Activated naive CD4-positive, alpha-beta T cell treated with Interleukin-2 at 50 U/mL for 16 hours (primary cell): ENCODE results near the gene TMEM209.
A peak's percentile ranks its signal among the peaks of the same experiment; 100 is the strongest.
"Not testable (repeated sequence)": the region's sequence is repeated elsewhere in the genome, so short reads cannot be mapped to it uniquely, and the experiment has no call there.

Source experiments
- DNase-seq: peaks from one replicate; pipeline ENCODE4 v3.0.0-alpha.2; 2020

TMEM209 gene

GRCh38 chr7:130216750-130217149 is 11.5 kb upstream of the TMEM209 start:
- no peak for DNase-seq

GRCh38 chr7:130216025-130216424 is 10.8 kb upstream of the TMEM209 start:
- DNase-seq = no peak

- no peak for DNase-seq
Measured at GRCh38 chr7:130213828-130214227, 8.6 kb upstream of the TMEM209 start.

GRCh38 chr7:130210181-130210935 is 5.2 kb upstream of the TMEM209 start:
- no peak for DNase-seq

- no peak for DNase-seq
Measured at GRCh38 chr7:130208516-130208915, 3.3 kb upstream of the TMEM209 start.

- DNase-seq = no peak
Measured at GRCh38 chr7:130207642-130208041, 2.4 kb upstream of the TMEM209 start, which contains the start of gene SSMEM1. Gene SSMEM1 (plus strand): TSS chr7:130207860. CDS start chr7:130207911, 51 bp downstream.

- no peak for DNase-seq
Measured at GRCh38 chr7:130207033-130207432, 1.8 kb upstream of the TMEM209 start.

GRCh38 chr7:130201796-130202195 is 3.4 kb downstream of the TMEM209 start:
- DNase-seq = no peak

GRCh38 chr7:130197094-130197493 is 8.1 kb downstream of the TMEM209 start:
- DNase-seq = no peak

- no peak for DNase-seq
Measured at GRCh38 chr7:130196476-130196875, 8.7 kb downstream of the TMEM209 start.

GRCh38 chr7:130195396-130195795 is 9.8 kb downstream of the TMEM209 start:
- DNase-seq = no peak

- no peak for DNase-seq
Measured at GRCh38 chr7:130191791-130192190, 13.4 kb downstream of the TMEM209 start.

- DNase-seq = no peak
Measured at GRCh38 chr7:130189343-130189742, 15.9 kb downstream of the TMEM209 start.

GRCh38 chr7:130187360-130187759 is 17.8 kb downstream of the TMEM209 start:
- DNase-seq = no peak

- not testable (repeated sequence) for DNase-seq
Measured at GRCh38 chr7:130184349-130184748, 20.9 kb downstream of the TMEM209 start.

- no peak for DNase-seq
Measured at GRCh38 chr7:130182990-130183389, 22.2 kb downstream of the TMEM209 start.

GRCh38 chr7:130181263-130181605 is 24.0 kb downstream of the TMEM209 start:
- DNase-seq = no peak

- peak; percentile 56 for DNase-seq
Measured at GRCh38 chr7:130180571-130181262, 24.5 kb downstream of the TMEM209 start.

- DNase-seq = no peak
Measured at GRCh38 chr7:130179631-130180030, 25.6 kb downstream of the TMEM209 start.

GRCh38 chr7:130178251-130178650 is 27.0 kb downstream of the TMEM209 start:
- no peak for DNase-seq

GRCh38 chr7:130174237-130174959 is 30.8 kb downstream of the TMEM209 start:
- DNase-seq = no peak

- no peak for DNase-seq
Measured at GRCh38 chr7:130162196-130162595, 43.0 kb downstream of the TMEM209 start.

- DNase-seq = no peak
Measured at GRCh38 chr7:130160455-130160854, 44.8 kb downstream of the TMEM209 start.

- DNase-seq = no peak
Measured at GRCh38 chr7:130160023-130160422, 45.2 kb downstream of the TMEM209 start.
